ENCODE results near the gene GPR21.

DNA sequence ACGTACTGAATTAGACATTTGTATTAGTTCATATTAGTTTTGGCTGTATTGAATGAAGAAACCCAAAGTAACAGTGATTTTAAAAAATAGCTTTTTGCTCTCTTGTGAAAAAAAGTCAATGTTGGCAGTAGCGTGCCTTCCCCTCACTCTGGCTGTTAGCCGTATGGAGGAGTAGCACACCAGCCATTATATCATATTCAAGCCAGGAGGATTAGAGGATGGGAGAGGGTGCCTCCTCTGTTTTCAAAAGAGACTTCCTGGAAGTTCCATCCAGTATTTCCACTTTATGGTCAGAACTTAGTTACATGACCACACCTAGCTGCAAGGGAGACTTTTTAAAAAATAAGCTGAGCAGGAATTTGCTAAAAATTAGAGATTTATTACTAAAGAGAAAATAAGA lies 41.2 kb downstream of the GPR21 start:
- TF ChIP-seq SNRNP70 (IDR thresholded peaks at IDR 0.05; ENCODE audit: low read depth, low read length) (no peak), AGO1 (IDR thresholded peaks at IDR 0.05; ENCODE audit: low read depth, low read length, poor library complexity, severe bottlenecking) (no peak)
